Stimulated activated naive B cell treated with anti-CD40 and anti-IgM and Interleukin-4, amounts not matched to agents 10 μg/mL and 1 μg/mL and 100 μg/mL, for 72 hours (primary cell): ENCODE measurements around the gene CA11.
"Not testable (repeated sequence)": the region's sequence is repeated elsewhere in the genome, so short reads cannot be mapped to it uniquely, and the experiment has no call there.

Experiments
- ATAC-seq, 2 donors: fragments of 150-1000 bp; cut with Tn5 transposase; replicated peaks; 2 replicates each; pipeline ENCODE4 v1.10.0; 2021; ENCODE audit warnings: moderate library complexity in 1 of 2
- DNase-seq: peaks from one replicate; pipeline ENCODE4 v3.0.0; 2021
- H3K27ac Mint-ChIP-seq: one replicate; pipeline ENCODE4 v1.8.0; 2022; ENCODE audit warnings: mild to moderate bottlenecking, mixed read lengths
- H3K27me3 Mint-ChIP-seq, 2 donors: one replicate each; pipeline ENCODE4 v1.8.0; 2022; ENCODE audit warnings: mixed read lengths in 2 of 2
- H3K36me3 Mint-ChIP-seq, 2 donors: one replicate each; pipeline ENCODE4 v1.8.0; 2022; ENCODE audit warnings: mixed read lengths in 2 of 2, mild to moderate bottlenecking in 1 of 2
- H3K4me1 Mint-ChIP-seq, 2 donors: one replicate each; pipeline ENCODE4 v1.8.0; 2022; ENCODE audit warnings: mixed read lengths in 2 of 2, mild to moderate bottlenecking in 1 of 2
- H3K4me3 Mint-ChIP-seq, 2 donors: one replicate each; pipeline ENCODE4 v1.8.0; 2022; ENCODE audit warnings: mild to moderate bottlenecking in 2 of 2, mixed read lengths in 2 of 2, moderate library complexity in 1 of 2
- H3K9me3 Mint-ChIP-seq, 2 donors: one replicate each; pipeline ENCODE4 v1.8.0; 2022; ENCODE audit warnings: mixed read lengths in 2 of 2, mild to moderate bottlenecking in 1 of 2

The CA11 gene

DNA sequence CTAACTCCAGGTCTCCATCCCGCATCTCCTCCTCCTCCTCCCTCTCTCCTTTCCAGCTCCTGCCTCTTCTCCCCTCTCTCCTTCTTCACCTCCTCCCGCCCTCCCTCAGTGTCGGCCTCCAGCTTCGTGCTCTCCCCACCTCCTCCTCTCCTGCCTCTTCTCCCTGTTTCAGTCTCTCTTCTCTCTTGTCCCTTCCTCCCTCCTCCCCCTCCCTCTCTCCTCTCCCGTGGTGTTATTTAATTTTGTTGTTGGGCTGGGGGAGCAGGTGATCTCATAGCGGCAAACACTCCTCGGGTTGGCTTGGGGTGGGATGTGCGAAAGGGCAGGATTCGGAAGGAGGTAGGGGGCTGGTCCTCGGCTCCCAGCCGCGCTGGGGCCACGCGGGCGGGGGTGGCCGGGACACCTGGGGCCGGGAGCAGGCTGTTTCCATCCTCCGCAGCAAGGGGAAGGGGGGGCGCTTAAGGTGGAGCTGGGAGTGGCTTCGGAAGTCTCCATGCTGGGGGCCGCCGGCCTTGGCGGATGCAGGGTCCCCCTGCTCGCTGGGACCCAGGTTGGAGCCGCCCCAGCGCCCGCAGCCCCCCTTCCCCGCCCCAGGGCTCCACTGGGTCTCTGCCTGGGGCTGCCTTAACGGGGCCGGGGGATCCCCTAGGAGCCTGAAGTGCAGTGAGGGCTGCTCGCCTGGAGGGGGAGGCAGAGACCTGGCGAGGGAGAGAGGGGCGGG is at the start of gene CA11:
CA11 (minus strand) TSS at position 187 of the 721 bp plus-strand sequence. CDS start 555 bp downstream, outside the sequence.
- Mint-ChIP-seq H3K9me3 (no peaks in the 10 kb centered on the region), H3K27me3 (no peaks in the 10 kb centered on the region), H3K36me3 (peaks cover 0 to 2% of the 10 kb centered on the region in 2 donors), H3K27ac (peak within 1 kb of the TSS; percentile 72), H3K4me3 (peak within 1 kb of the TSS; percentile 80 to 89), H3K4me1 (peaks cover 28 to 38% of the 10 kb centered on the region in 2 donors)
- ATAC-seq: peak; percentile 80 to 86
- DNase-seq: peak; percentile 91

DNA sequence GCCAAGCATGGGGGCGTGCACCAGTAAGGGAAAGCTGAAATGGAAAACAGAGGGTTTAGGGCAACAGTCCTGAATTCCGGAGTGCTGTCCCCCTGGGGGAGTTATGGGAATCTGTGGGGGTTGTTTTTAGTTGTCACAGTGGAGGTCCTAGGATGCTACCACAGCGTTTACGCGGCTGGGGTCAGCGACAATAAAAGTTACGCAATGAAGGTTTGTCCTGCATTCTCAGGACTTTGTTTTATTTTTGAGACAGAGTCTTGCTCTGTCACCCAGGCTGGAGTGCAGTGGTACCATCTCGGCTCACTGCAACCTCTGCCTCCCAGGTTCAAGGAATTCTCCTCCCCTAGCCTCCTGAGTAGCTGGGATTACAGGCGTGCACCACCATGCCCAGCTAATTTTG is 47.6 kb upstream of the CA11 start:
- not testable (repeated sequence) for H3K4me3 Mint-ChIP-seq, ATAC-seq
- peak overlapping the region; percentile 25 for H3K27ac Mint-ChIP-seq

DNA sequence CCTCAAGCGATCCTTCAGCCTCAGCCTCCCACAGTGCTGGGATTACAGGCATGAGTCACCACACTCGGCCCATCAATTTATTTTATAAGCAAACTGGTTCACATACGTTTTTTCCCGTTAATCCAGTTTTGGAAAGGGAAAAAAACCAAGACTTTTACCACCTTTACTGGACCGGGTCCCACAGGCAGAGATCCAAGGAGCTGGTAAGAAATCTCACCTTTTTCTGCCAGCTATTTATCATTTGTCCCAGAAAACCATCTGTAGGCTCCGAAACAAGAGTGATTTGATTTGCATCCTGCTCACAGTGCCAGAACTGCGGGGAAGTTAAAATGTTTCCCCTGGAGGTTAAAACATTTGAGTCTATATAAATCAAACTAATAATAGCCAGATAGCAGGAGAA is 43.5 kb upstream of the CA11 start:
- Mint-ChIP-seq H3K4me3 (no peak overlapping the region), H3K36me3 (no peaks in the 10 kb centered on the region), H3K4me1 (no peaks in the 10 kb centered on the region), H3K27me3 (no peaks in the 10 kb centered on the region), H3K9me3 (no peaks in the 10 kb centered on the region), H3K27ac (no peak overlapping the region)
- ATAC-seq (no peak), DNase-seq (no peak)

More for the DNA sequence above, 47.6 kb upstream of the CA11 start:
- Mint-ChIP-seq H3K4me1 (peaks cover 10 to 12% of the 10 kb centered on the region in 2 donors), H3K27me3 (peaks cover 16 to 24% of the 10 kb centered on the region in 2 donors)
- not testable (repeated sequence) for H3K9me3 Mint-ChIP-seq, DNase-seq, H3K36me3 Mint-ChIP-seq

DNA sequence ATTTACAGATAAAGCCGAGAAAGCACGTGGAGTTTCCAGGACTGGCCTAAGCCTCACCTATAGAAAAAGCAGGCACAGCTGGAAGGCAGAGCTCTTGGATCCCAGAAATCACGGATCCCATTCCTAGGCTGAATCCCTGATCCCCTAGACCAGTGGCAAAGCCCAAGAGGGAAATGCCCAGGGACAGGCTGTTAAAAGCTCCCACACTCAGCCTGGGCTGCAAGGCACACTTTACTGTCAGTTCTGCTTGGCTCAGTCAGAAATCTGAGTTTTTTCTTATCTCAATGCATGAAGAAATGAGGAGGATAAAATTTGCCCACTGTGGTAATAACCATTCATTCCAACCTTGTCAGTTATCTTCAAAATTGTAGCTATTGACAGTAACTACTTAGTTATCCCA is 41.8 kb upstream of the CA11 start:
- no peak overlapping the region for H3K4me3 Mint-ChIP-seq
- H3K9me3 Mint-ChIP-seq: no peaks in the 10 kb centered on the region
- no peak overlapping the region for H3K27ac Mint-ChIP-seq
- no peaks in the 10 kb centered on the region for H3K27me3 Mint-ChIP-seq
- no peak for ATAC-seq
- DNase-seq: no peak
- H3K36me3 Mint-ChIP-seq: no peaks in the 10 kb centered on the region
- no peaks in the 10 kb centered on the region for H3K4me1 Mint-ChIP-seq

DNA sequence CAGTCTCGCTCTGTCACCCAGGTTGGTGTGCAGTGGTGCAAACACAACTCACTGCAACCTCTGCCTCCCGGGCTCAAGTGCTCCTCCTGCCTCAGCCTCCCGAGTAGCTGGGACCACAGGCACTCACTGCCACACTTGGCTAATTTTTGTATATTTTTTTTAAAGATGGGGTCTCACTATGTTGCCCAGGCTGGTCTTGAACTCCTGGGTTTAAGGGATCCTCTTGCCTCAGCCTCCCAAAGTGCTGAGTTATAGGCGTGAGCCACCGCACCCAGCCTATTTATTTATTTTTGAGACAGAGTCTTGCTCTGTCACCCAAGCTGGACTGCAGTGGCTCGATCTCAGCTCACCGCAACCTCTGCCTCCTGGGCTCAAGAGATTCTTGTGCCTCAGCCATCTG is 40.6 kb upstream of the CA11 start:
- ATAC-seq, DNase-seq, H3K9me3 Mint-ChIP-seq, H3K27me3 Mint-ChIP-seq, H3K27ac Mint-ChIP-seq, H3K4me3 Mint-ChIP-seq, H3K36me3 Mint-ChIP-seq, H3K4me1 Mint-ChIP-seq: not testable (repeated sequence)

DNA sequence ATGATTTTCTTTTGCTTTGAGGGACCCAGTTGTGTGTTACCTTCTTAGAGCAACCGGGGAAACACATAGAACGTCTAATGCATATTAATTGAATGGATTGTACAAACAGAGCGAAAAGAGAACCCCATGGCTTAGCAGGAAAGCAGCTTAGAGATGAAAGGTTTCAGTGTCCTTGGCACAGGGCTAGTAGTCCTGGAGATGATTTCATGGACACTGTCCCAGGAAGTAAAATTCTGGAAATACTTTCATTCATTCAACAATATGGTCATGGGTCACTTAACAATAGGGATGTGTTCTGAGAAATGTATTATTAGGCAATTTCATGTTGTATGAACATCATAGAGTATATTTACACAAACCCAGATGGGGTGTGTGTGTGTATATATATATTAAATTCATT is 40.1 kb upstream of the CA11 start:
- DNase-seq (no peak), ATAC-seq (no peak)
- H3K9me3 Mint-ChIP-seq: no peaks in the 10 kb centered on the region
- no peak overlapping the region for H3K27ac Mint-ChIP-seq
- H3K27me3 Mint-ChIP-seq: no peaks in the 10 kb centered on the region
- no peaks in the 10 kb centered on the region for H3K36me3 Mint-ChIP-seq
- no peaks in the 10 kb centered on the region for H3K4me1 Mint-ChIP-seq
- H3K4me3 Mint-ChIP-seq: no peak overlapping the region

GRCh38 chr19:48685583-48685982 is 39.6 kb upstream of the CA11 start:
- DNase-seq (no peak), ATAC-seq (no peak)
- H3K36me3 Mint-ChIP-seq: no peaks in the 10 kb centered on the region
- no peak overlapping the region for H3K27ac Mint-ChIP-seq
- no peaks in the 10 kb centered on the region for H3K4me1 Mint-ChIP-seq
- no peak overlapping the region for H3K4me3 Mint-ChIP-seq
- H3K9me3 Mint-ChIP-seq: no peaks in the 10 kb centered on the region
- H3K27me3 Mint-ChIP-seq: no peaks in the 10 kb centered on the region

DNA sequence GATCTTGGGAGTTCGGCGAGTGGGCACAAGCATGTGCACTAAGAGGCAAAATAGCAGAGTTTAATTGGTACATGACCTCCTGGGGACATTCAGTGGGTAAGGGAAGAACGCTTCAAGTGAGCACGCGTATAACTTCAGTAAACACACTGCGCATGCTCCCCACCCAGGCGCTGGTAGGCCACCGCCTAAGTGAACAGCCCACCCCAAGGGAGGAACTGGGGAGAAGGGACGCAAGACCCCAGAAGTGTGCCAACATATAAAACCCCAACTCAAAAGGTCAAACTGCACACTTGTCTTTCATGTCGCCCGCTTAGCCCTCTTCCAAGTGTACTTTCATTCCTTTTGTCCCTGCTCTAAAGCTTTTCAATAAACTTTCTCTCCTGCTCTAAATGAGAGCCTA is 37.4 kb upstream of the CA11 start:
- no peak overlapping the region for H3K27ac Mint-ChIP-seq
- peak overlapping the region in 1 of 2 donors; percentile 54 for H3K4me3 Mint-ChIP-seq
- no peaks in the 10 kb centered on the region for H3K36me3 Mint-ChIP-seq
- no peaks in the 10 kb centered on the region for H3K27me3 Mint-ChIP-seq
- no peaks in the 10 kb centered on the region for H3K9me3 Mint-ChIP-seq
- ATAC-seq (peak in 1 of 2 donors; percentile 64), DNase-seq (no peak)
- H3K4me1 Mint-ChIP-seq: no peaks in the 10 kb centered on the region

DNA sequence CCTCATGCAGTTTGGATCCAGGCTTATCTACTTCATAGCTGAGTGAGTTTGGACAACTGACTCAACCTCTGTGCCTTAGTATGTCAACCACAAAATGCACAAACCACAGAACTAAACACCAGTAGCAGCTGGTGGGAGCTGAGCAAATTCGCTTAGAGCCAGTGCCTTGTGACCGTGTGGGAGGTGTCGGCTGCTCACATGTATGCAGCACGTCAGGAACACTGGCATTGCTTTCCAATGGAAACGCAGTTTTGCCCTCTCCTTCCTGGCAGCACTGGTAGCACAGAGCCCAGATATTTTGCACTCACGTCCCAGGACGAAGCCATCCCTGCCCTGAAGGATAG is 35.1 kb upstream of the CA11 start:
- Mint-ChIP-seq H3K36me3 (no peaks in the 10 kb centered on the region), H3K27ac (no peak overlapping the region), H3K9me3 (no peaks in the 10 kb centered on the region), H3K27me3 (peaks cover 0 to 2% of the 10 kb centered on the region in 2 donors), H3K4me1 (no peaks in the 10 kb centered on the region), H3K4me3 (no peak overlapping the region)
- DNase-seq (no peak), ATAC-seq (peak; percentile 63 to 76)

DNA sequence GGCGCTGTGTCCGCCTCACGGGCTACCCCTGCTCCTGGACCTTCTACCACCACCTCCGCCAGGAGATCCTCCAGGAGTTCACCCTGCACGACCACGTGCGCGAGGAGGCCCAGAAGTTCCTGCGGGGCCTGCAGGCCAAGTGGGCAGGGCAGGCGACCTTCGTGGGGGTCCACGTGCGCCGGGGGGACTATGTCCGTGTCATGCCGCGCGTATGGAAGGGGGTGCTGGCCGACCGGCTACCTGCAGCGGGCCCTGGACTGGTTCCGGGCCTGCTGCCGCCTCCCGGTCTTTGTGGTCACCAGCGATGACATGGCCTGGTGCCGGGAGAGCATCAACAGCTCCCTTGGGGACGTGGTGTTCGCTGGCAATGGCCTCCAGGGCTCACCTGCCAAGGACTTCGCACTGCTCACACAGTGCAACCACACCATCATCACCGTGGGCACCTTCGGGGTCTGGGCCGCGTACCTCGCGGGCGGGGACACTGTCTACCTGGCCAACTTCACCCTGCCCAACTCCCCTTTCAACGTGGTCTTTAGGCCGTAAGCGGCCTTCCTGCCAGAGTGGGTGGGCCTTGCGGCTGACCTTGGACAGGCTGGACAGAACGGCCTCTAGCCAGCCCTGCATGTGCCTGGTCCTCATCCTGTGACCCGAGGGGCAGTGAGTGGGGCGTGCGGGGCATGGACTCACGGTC is 34.6 kb upstream of the CA11 start:
- Mint-ChIP-seq H3K4me3 (no peak overlapping the region), H3K36me3 (no peaks in the 10 kb centered on the region), H3K27ac (no peak overlapping the region)

DNA sequence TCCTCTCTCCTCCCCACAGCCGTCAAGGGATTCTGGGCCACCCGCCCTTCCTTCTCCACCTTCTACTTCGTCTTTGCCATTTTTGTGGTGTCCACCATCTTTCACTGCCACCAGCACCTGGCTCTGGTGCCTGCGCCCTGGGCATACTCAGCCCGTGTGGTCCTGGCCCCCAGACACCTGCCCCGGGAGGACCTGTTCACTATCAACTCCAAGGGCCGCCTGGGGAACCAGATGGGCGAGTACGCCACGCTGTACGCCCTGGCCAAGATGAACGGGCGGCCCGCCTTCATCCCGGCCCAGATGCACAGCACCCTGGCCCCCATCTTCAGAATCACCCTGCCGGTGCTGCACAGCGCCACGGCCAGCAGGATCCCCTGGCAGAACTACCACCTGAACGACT is 34.0 kb upstream of the CA11 start:
- ATAC-seq, H3K27ac Mint-ChIP-seq, H3K9me3 Mint-ChIP-seq, H3K4me1 Mint-ChIP-seq, H3K36me3 Mint-ChIP-seq, H3K4me3 Mint-ChIP-seq, DNase-seq: not testable (repeated sequence)
- peaks cover 0 to 13% of the 10 kb centered on the region in 2 donors for H3K27me3 Mint-ChIP-seq

More for the DNA sequence above, 34.6 kb upstream of the CA11 start:
- peaks cover 0 to 7% of the 10 kb centered on the region in 2 donors for H3K27me3 Mint-ChIP-seq
- ATAC-seq (no peak), DNase-seq (no peak)
- H3K9me3 Mint-ChIP-seq: no peaks in the 10 kb centered on the region
- peaks cover 0 to 1% of the 10 kb centered on the region in 2 donors for H3K4me1 Mint-ChIP-seq

GRCh38 chr19:48678201-48678600 is 32.2 kb upstream of the CA11 start:
- Mint-ChIP-seq H3K27me3 (peaks cover 0 to 13% of the 10 kb centered on the region in 2 donors), H3K4me3 (no peak overlapping the region), H3K9me3 (no peaks in the 10 kb centered on the region), H3K36me3 (no peaks in the 10 kb centered on the region), H3K27ac (peak overlapping the region; percentile 42), H3K4me1 (peaks cover 6 to 9% of the 10 kb centered on the region in 2 donors)
- no peak for DNase-seq
- no peak for ATAC-seq

DNA sequence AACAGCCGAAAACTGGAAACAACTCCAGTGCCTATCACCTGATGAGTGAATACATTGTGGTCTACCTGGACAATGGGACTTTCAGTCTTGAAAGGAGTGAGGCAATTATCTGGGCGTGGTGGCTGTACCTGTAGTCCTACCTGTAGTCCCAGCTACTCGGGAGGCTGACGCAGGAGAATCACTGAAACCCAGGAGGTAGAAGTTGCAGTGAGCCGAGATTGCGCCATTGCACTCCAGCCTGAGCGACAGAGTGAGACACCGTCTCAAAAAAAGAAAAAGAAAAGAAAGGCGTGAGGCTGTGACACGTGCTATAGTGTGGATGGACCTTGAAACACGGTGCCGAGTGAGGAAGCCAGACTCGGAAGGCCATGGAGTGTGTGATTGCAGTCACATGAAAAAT is 30.9 kb upstream of the CA11 start:
- Mint-ChIP-seq H3K27ac (no peak overlapping the region), H3K4me3 (no peak overlapping the region), H3K4me1 (peaks cover 6 to 9% of the 10 kb centered on the region in 2 donors), H3K27me3 (peaks cover 0 to 13% of the 10 kb centered on the region in 2 donors), H3K36me3 (no peaks in the 10 kb centered on the region), H3K9me3 (no peaks in the 10 kb centered on the region)
- DNase-seq (no peak), ATAC-seq (no peak)

DNA sequence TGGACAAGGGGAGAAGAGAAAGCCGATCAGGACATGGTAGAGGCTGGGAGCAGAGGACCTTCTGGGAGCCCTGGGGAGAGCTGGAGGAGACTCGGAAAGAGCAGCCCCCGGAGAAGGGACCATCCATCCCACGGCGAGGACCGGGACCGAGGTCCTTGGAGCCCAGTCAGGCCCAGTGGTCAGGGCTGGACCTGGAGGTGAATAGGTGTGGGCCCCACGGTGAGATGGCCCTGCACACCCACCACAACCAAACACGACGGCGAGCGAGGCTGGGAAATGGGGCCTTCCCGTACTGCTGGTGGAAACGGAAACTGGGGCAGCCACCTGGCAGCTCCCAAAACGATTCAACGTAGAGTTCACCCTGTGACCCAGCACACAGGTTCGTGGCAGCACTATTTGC is 30.5 kb upstream of the CA11 start:
- Mint-ChIP-seq H3K27ac (no peak overlapping the region), H3K4me3 (no peak overlapping the region), H3K27me3 (peaks cover 0 to 13% of the 10 kb centered on the region in 2 donors), H3K9me3 (no peaks in the 10 kb centered on the region), H3K4me1 (peaks cover 6 to 9% of the 10 kb centered on the region in 2 donors), H3K36me3 (no peaks in the 10 kb centered on the region)
- DNase-seq: no peak
- ATAC-seq: no peak
